ENCODE data around the gene RAPGEF4. TPM values are rescaled to one million over a fixed set of nuclear protein-coding genes. Genes with fewer than 3 reads are reported as not detected.

Gene RAPGEF4
- total RNA-seq, 1 experiment from 2014 or later, result 2.2 TPM

GRCh38 chr2:173079141-173079540, 343.5 kb downstream of the RAPGEF4 start (continued):
- no peak for TF ChIP-seq FOXP4 (CRISPR knock-in tag; IDR thresholded peaks at IDR 0.05)
- no peak for TF ChIP-seq CBFB (CRISPR knock-in tag; IDR thresholded peaks at IDR 0.05; ENCODE audit: low read depth)
- TF ChIP-seq ARID4B (CRISPR knock-in tag; IDR thresholded peaks at IDR 0.05; ENCODE audit: borderline replicate concordance), result no peak
- TF ChIP-seq RORB (CRISPR knock-in tag; IDR thresholded peaks at IDR 0.05), result no peak
- TF ChIP-seq RELA (CRISPR knock-in tag; IDR thresholded peaks at IDR 0.05; ENCODE audit: borderline replicate concordance), result no peak
- no peak for TF ChIP-seq TEAD1 (CRISPR knock-in tag; IDR thresholded peaks at IDR 0.05)

GRCh38 chr2:173079973-173080860, 344.6 kb downstream of the RAPGEF4 start:
- ATAC-seq, result no peak
- Mint-ChIP-seq H3K36me3 (no peaks in the 10 kb centered on the region), H3K27ac (no peak overlapping the region), H3K4me1 (peaks cover 11% of the 10 kb centered on the region), H3K4me3 (no peak overlapping the region), H3K27me3 (ENCODE audit: low read depth) (peaks cover under 1% of the 10 kb centered on the region), H3K9me3 (peaks cover 7% of the 10 kb centered on the region)
- DNase-seq (ENCODE audit: low spot score), result no peak
- ChIA-PET CTCF (interaction anchor here (3.5 kb wide), 1 partner anchor 11 kb away, joined by 13 read pairs; no protein-coding TSS in a partner anchor), POLR2A (no interaction called here)
- TF ChIP-seq NFATC4 (CRISPR knock-in tag; IDR thresholded peaks at IDR 0.05) (no peak), FOXP1 (CRISPR knock-in tag; IDR thresholded peaks at IDR 0.05; ENCODE audit: borderline replicate concordance) (no peak), ZMAT4 (CRISPR knock-in tag; IDR thresholded peaks at IDR 0.05) (no peak), JAZF1 (CRISPR knock-in tag; IDR thresholded peaks at IDR 0.05) (no peak), USF2 (CRISPR knock-in tag; IDR thresholded peaks at IDR 0.05) (no peak), AFF4 (CRISPR knock-in tag; IDR thresholded peaks at IDR 0.05; ENCODE audit: borderline replicate concordance) (no peak), FOXK1 (CRISPR knock-in tag; IDR thresholded peaks at IDR 0.05) (no peak), ZNF281 (CRISPR knock-in tag; IDR thresholded peaks at IDR 0.05) (no peak), KAT7 (CRISPR knock-in tag; IDR thresholded peaks at IDR 0.05; ENCODE audit: borderline replicate concordance) (no peak), MYBL2 (CRISPR knock-in tag; IDR thresholded peaks at IDR 0.05) (no peak), TEAD1 (CRISPR knock-in tag; IDR thresholded peaks at IDR 0.05) (no peak), ZSCAN18 (CRISPR knock-in tag; IDR thresholded peaks at IDR 0.05) (no peak), CBFB (CRISPR knock-in tag; IDR thresholded peaks at IDR 0.05; ENCODE audit: low read depth) (no peak), ZNF121 (CRISPR knock-in tag; IDR thresholded peaks at IDR 0.05) (no peak), SMAD3 (CRISPR knock-in tag; IDR thresholded peaks at IDR 0.05; ENCODE audit: borderline replicate concordance) (no peak)
